CD4-positive, CD25-positive, alpha-beta regulatory T cell (primary cell): Measurements from ENCODE around the gene APOA4. TPM values are rescaled to one million over a fixed set of nuclear protein-coding genes. Genes with fewer than 3 reads are reported as not detected.
A peak's percentile ranks its signal among the peaks of the same experiment; 100 is the strongest.

Experiments
- ATAC-seq, 2 donors: fragments of 150-1000 bp; cut with Tn5 transposase; one replicate each; pipeline ENCODE4 v1.10.0; 2021; ENCODE audit warnings: low read depth in 2 of 2, moderate number of reproducible peaks in 2 of 2, moderate library complexity in 1 of 2
- DNase-seq, 3 donors: peaks; one replicate each; pipeline versions ENCODE4 v3.0.0 to v3.0.0-alpha.2; 2012 to 2022; ENCODE audit warnings: mixed read lengths in 1 of 3
- H3K27ac ChIP-seq: one replicate; pipeline ENCODE4 v1.7.0; 2013; ENCODE audit warnings: mild to moderate bottlenecking, low read length; ENCODE audit not compliant: insufficient read depth, poor library complexity, severe bottlenecking
- H3K27me3 ChIP-seq: one replicate; pipeline ENCODE4 v1.7.0; 2013; ENCODE audit warnings: low read length; ENCODE audit not compliant: control insufficient read depth, insufficient read depth
- H3K36me3 ChIP-seq: one replicate; pipeline ENCODE4 v1.7.0; 2013; ENCODE audit warnings: mild to moderate bottlenecking, low read length, moderate library complexity; ENCODE audit not compliant: control insufficient read depth, insufficient read depth
- H3K4me1 ChIP-seq: 2 replicates; pipeline ENCODE4 v1.7.0; 2013; ENCODE audit warnings: mild to moderate bottlenecking, low read length; ENCODE audit not compliant: insufficient read depth, control insufficient read depth, poor library complexity, severe bottlenecking
- H3K4me3 ChIP-seq: one replicate; pipeline ENCODE4 v1.7.0; 2013; ENCODE audit warnings: low read depth, mild to moderate bottlenecking, low read length, moderate library complexity
- H3K9me3 ChIP-seq, 2 experiments: 1 replicate in 1 of 2; 2 replicates in 1 of 2; pipeline ENCODE4 v1.7.0; 2013; ENCODE audit warnings: low read length in 2 of 2, mild to moderate bottlenecking in 1 of 2, moderate library complexity in 1 of 2; ENCODE audit not compliant: control insufficient read depth in 2 of 2
- H3K27ac Mint-ChIP-seq, 3 donors: one replicate each; pipeline ENCODE4 v1.8.0; 2020 to 2022; ENCODE audit warnings: mild to moderate bottlenecking in 3 of 3, mixed read lengths in 3 of 3, moderate library complexity in 2 of 3
- H3K27me3 Mint-ChIP-seq: one replicate; pipeline ENCODE4 v1.8.0; 2022; ENCODE audit warnings: mild to moderate bottlenecking, mixed read lengths
- H3K36me3 Mint-ChIP-seq: one replicate; pipeline ENCODE4 v1.8.0; 2020; ENCODE audit warnings: mixed read lengths
- H3K4me1 Mint-ChIP-seq, 4 donors: one replicate each; pipeline ENCODE4 v1.8.0; 2020 to 2022; ENCODE audit warnings: mixed read lengths in 4 of 4, mild to moderate bottlenecking in 1 of 4
- H3K4me3 Mint-ChIP-seq, 4 donors: one replicate each; pipeline ENCODE4 v1.8.0; 2020 to 2022; ENCODE audit warnings: mild to moderate bottlenecking in 4 of 4, mixed read lengths in 4 of 4, moderate library complexity in 3 of 4
- H3K9me3 Mint-ChIP-seq, 7 donors: one replicate each; pipeline ENCODE4 v1.8.0; 2020 to 2022; ENCODE audit warnings: mixed read lengths in 7 of 7, mild to moderate bottlenecking in 3 of 7, moderate library complexity in 2 of 7
- polyA plus RNA-seq, 4 donors: library from polyadenylated mRNA; unstranded; fragments of 300-500 nt; fragmentation: Illumina TruSeq; gene quantifications; one replicate each; pipeline ENCODE4 v1.2.3, GENCODE V29; 2021
- total RNA-seq: library from RNA; stranded (reverse); gene quantifications from one replicate; pipeline ENCODE4 v1.2.3, GENCODE V29; 2022

The APOA4 gene
- total and polyA plus RNA-seq, 5 donors from 2014 or later: not detected

GRCh38 chr11:116857316-116857715, 34.2 kb upstream of the APOA4 start:
- H3K27ac Mint-ChIP-seq: peak overlapping the region; percentile 69 to 94 (median 92)

GRCh38 chr11:116856423-116856822, 33.3 kb upstream of the APOA4 start:
- H3K4me3 ChIP-seq: no peak overlapping the region
- Mint-ChIP-seq H3K9me3 (no peaks in the 10 kb centered on the region), H3K4me1 (peaks cover 25 to 65% (median 51%) of the 10 kb centered on the region in 4 donors), H3K27ac (peak overlapping the region; percentile 6 to 94 (median 92)), H3K27me3 (no peaks in the 10 kb centered on the region), H3K4me3 (peak overlapping the region; percentile 4 to 70 (median 46)), H3K36me3 (peaks cover 36% of the 10 kb centered on the region)
- H3K4me1 ChIP-seq: peaks cover 52% of the 10 kb centered on the region
- no peak for DNase-seq
- no peaks in the 10 kb centered on the region for H3K27me3 ChIP-seq
- no peak for ATAC-seq
- no peaks in the 10 kb centered on the region for H3K9me3 ChIP-seq
- peaks cover 38% of the 10 kb centered on the region for H3K36me3 ChIP-seq
- H3K27ac ChIP-seq: peak overlapping the region; percentile 85

More at GRCh38 chr11:116857316-116857715, 34.2 kb upstream of the APOA4 start:
- peaks cover 44% of the 10 kb centered on the region for H3K4me1 ChIP-seq
- no peaks in the 10 kb centered on the region for H3K9me3 ChIP-seq
- H3K4me3 Mint-ChIP-seq: no peak overlapping the region
- H3K36me3 ChIP-seq: peaks cover 47% of the 10 kb centered on the region
- H3K4me3 ChIP-seq: no peak overlapping the region
- peaks cover 19 to 56% (median 47%) of the 10 kb centered on the region in 4 donors for H3K4me1 Mint-ChIP-seq
- no peaks in the 10 kb centered on the region for H3K9me3 Mint-ChIP-seq
- no peak for ATAC-seq
- H3K27me3 ChIP-seq: no peaks in the 10 kb centered on the region
- H3K27me3 Mint-ChIP-seq: no peaks in the 10 kb centered on the region
- no peak overlapping the region for H3K27ac ChIP-seq
- peaks cover 43% of the 10 kb centered on the region for H3K36me3 Mint-ChIP-seq
- DNase-seq: no peak

GRCh38 chr11:116855413-116855812, 32.3 kb upstream of the APOA4 start:
- H3K27me3 Mint-ChIP-seq: no peaks in the 10 kb centered on the region
- H3K4me1 Mint-ChIP-seq: peaks cover 21 to 74% (median 59%) of the 10 kb centered on the region in 4 donors
- H3K4me3 ChIP-seq: peak overlapping the region; percentile 61
- DNase-seq: peak in 1 of 3 donors; percentile 61
- H3K27ac Mint-ChIP-seq: peak overlapping the region; percentile 92 to 98 (median 94)
- no peaks in the 10 kb centered on the region for H3K9me3 ChIP-seq
- H3K36me3 ChIP-seq: peaks cover 28% of the 10 kb centered on the region
- no peaks in the 10 kb centered on the region for H3K27me3 ChIP-seq
- H3K4me3 Mint-ChIP-seq: peak overlapping the region in 3 of 4 donors; percentile 37 to 67 (median 55)
- H3K27ac ChIP-seq: peak overlapping the region; percentile 85
- no peak for ATAC-seq
- H3K4me1 ChIP-seq: peaks cover 63% of the 10 kb centered on the region
- H3K9me3 Mint-ChIP-seq: no peaks in the 10 kb centered on the region
- peaks cover 26% of the 10 kb centered on the region for H3K36me3 Mint-ChIP-seq

GRCh38 chr11:116853461-116854073, 30.5 kb upstream of the APOA4 start:
- Mint-ChIP-seq H3K9me3 (no peaks in the 10 kb centered on the region), H3K27me3 (no peaks in the 10 kb centered on the region), H3K4me1 (peaks cover 27 to 84% (median 65%) of the 10 kb centered on the region in 4 donors), H3K36me3 (peaks cover 23% of the 10 kb centered on the region), H3K4me3 (peak overlapping the region; percentile 19 to 84 (median 62)), H3K27ac (peak overlapping the region; percentile 92 to 98 (median 94))
- H3K27me3 ChIP-seq: no peaks in the 10 kb centered on the region
- DNase-seq: peak; percentile 44 to 96 (median 86)
- H3K36me3 ChIP-seq: peaks cover 23% of the 10 kb centered on the region
- H3K27ac ChIP-seq: peak overlapping the region; percentile 85
- H3K4me3 ChIP-seq: peak overlapping the region; percentile 80
- no peaks in the 10 kb centered on the region for H3K9me3 ChIP-seq
- H3K4me1 ChIP-seq: peaks cover 63% of the 10 kb centered on the region
- ATAC-seq: peak; percentile 99 to 100

GRCh38 chr11:116852261-116853031, 29.3 kb upstream of the APOA4 start:
- Histone ChIP-seq H3K27me3 (no peaks in the 10 kb centered on the region), H3K36me3 (peaks cover 17% of the 10 kb centered on the region), H3K4me1 (peaks cover 63% of the 10 kb centered on the region), H3K4me3 (peak overlapping the region; percentile 80), H3K9me3 (no peaks in the 10 kb centered on the region), H3K27ac (peak overlapping the region; percentile 85)
- ATAC-seq: no peak
- H3K36me3 Mint-ChIP-seq: peaks cover 17% of the 10 kb centered on the region
- DNase-seq: peak in 1 of 3 donors; percentile 31
- peak overlapping the region; percentile 19 to 84 (median 62) for H3K4me3 Mint-ChIP-seq
- H3K4me1 Mint-ChIP-seq: peaks cover 27 to 79% (median 65%) of the 10 kb centered on the region in 4 donors
- H3K9me3 Mint-ChIP-seq: no peaks in the 10 kb centered on the region
- peak overlapping the region; percentile 92 to 98 (median 94) for H3K27ac Mint-ChIP-seq
- no peaks in the 10 kb centered on the region for H3K27me3 Mint-ChIP-seq

GRCh38 chr11:116851626-116852025, 28.5 kb upstream of the APOA4 start:
- peak overlapping the region; percentile 92 to 98 (median 94) for H3K27ac Mint-ChIP-seq
- ATAC-seq (no peak), DNase-seq (peak in 2 of 3 donors; percentile 27 to 80)
- no peaks in the 10 kb centered on the region for H3K9me3 Mint-ChIP-seq
- Histone ChIP-seq H3K27ac (peak overlapping the region; percentile 85), H3K4me1 (peaks cover 62% of the 10 kb centered on the region), H3K36me3 (peaks cover 24% of the 10 kb centered on the region), H3K4me3 (peak overlapping the region; percentile 80), H3K27me3 (no peaks in the 10 kb centered on the region), H3K9me3 (no peaks in the 10 kb centered on the region)
- H3K4me1 Mint-ChIP-seq: peaks cover 27 to 73% (median 60%) of the 10 kb centered on the region in 4 donors
- H3K36me3 Mint-ChIP-seq: peaks cover 19% of the 10 kb centered on the region
- peak overlapping the region; percentile 57 to 84 (median 72) for H3K4me3 Mint-ChIP-seq
- no peaks in the 10 kb centered on the region for H3K27me3 Mint-ChIP-seq

GRCh38 chr11:116849486-116849885, 26.4 kb upstream of the APOA4 start:
- peaks cover 27 to 52% (median 44%) of the 10 kb centered on the region in 4 donors for H3K4me1 Mint-ChIP-seq
- peaks cover 39% of the 10 kb centered on the region for H3K36me3 Mint-ChIP-seq
- no peak for ATAC-seq
- H3K27me3 Mint-ChIP-seq: no peaks in the 10 kb centered on the region
- H3K27ac Mint-ChIP-seq: peak overlapping the region in 2 of 3 donors; percentile 36 to 88
- H3K27ac ChIP-seq: no peak overlapping the region
- no peaks in the 10 kb centered on the region for H3K9me3 ChIP-seq
- DNase-seq: no peak
- no peak overlapping the region for H3K4me3 ChIP-seq
- peaks cover 42% of the 10 kb centered on the region for H3K36me3 ChIP-seq
- no peaks in the 10 kb centered on the region for H3K9me3 Mint-ChIP-seq
- peaks cover 41% of the 10 kb centered on the region for H3K4me1 ChIP-seq
- no peak overlapping the region for H3K4me3 Mint-ChIP-seq
- no peaks in the 10 kb centered on the region for H3K27me3 ChIP-seq
